Retinal pigment epithelial cell (primary cell): ENCODE measurements around the gene ACKR1.

Experiments used
- DNase-seq: peaks from one replicate; pipeline ENCODE4 v3.0.0-alpha.2; 2010; ENCODE audit warnings: low read depth
- H3K4me3 ChIP-seq: 2 replicates; pipeline ENCODE4 v1.5.1; 2011; ENCODE audit warnings: mild to moderate bottlenecking, low read length, control low read depth, moderate library complexity
- CTCF ChIP-seq: conservative IDR thresholded peaks from 2 replicates; pipeline ENCODE4 v1.5.1; 2011; ENCODE audit warnings: low read depth, low read length, control low read depth, inconsistent platforms

ACKR1 gene

GRCh38 chr1:159170639-159171038 lies 34.0 kb upstream of the ACKR1 start:
- DNase-seq = no peak
- H3K4me3 ChIP-seq = no peak overlapping the region
- TF ChIP-seq CTCF = no peak

- no peak for TF ChIP-seq CTCF
- H3K4me3 ChIP-seq = peak within 1 kb of the TSS; percentile 34
- no peak for DNase-seq
These were observed 33.4 kb upstream of the ACKR1 start, which contains the start of gene CADM3 for GRCh38 chr1:159171254-159171687. TSS of gene CADM3 (plus strand) at chr1:159171615. CDS start at chr1:159171766, 151 bp downstream.

GRCh38 chr1:159171688-159172501 lies 32.8 kb upstream of the ACKR1 start:
- peak overlapping the region; percentile 34 for H3K4me3 ChIP-seq
- DNase-seq = no peak
- TF ChIP-seq CTCF = no peak

GRCh38 chr1:159172614-159173291 lies 31.9 kb upstream of the ACKR1 start:
- no peak for DNase-seq
- TF ChIP-seq CTCF = no peak
- H3K4me3 ChIP-seq = no peak overlapping the region

- no peak overlapping the region for H3K4me3 ChIP-seq
- no peak for TF ChIP-seq CTCF
- DNase-seq = no peak
These were observed 31.4 kb upstream of the ACKR1 start for GRCh38 chr1:159173320-159173719.

GRCh38 chr1:159175571-159175970 lies 29.1 kb upstream of the ACKR1 start:
- H3K4me3 ChIP-seq = no peak overlapping the region
- DNase-seq = no peak
- TF ChIP-seq CTCF = no peak
